Posterior cingulate gyrus (tissue), 11 donors: Measurements from ENCODE around the gene TMEM174.
"Not testable (repeated sequence)": the region's sequence is repeated elsewhere in the genome, so short reads cannot be mapped to it uniquely, and the experiment has no call there.

ENCODE experiments used
- DNase-seq, 10 donors: peaks; one replicate each; pipeline versions ENCODE4 v3.0.0 to v3.0.0-alpha.2; 2020 to 2021; ENCODE audit warnings: mixed read lengths in 3 of 10
- intact Hi-C: fragments of 100-400 bp; cut with DNase I; formaldehyde crosslinking; loops from one replicate; pipeline ENCODE4 v1.15.1; 2023

Gene TMEM174

GRCh38 chr5:73188764-73189531, 16.0 kb downstream of the TMEM174 start:
- intact Hi-C loops = no loop called here
- DNase-seq = no peak

- peak in 1 of 10 donors; percentile 56 for DNase-seq
- intact Hi-C loops = no loop called here
These were observed 16.9 kb downstream of the TMEM174 start for GRCh38 chr5:73189871-73190376.

- intact Hi-C loops = no loop called here
These were observed 19.4 kb downstream of the TMEM174 start for GRCh38 chr5:73192370-73192769.

GRCh38 chr5:73193592-73193991, 20.6 kb downstream of the TMEM174 start:
- DNase-seq = no peak
- intact Hi-C loops = no loop called here

More at GRCh38 chr5:73192370-73192769, 19.4 kb downstream of the TMEM174 start:
- no peak for DNase-seq

GRCh38 chr5:73196201-73196600, 23.2 kb downstream of the TMEM174 start:
- no peak for DNase-seq
- intact Hi-C loops = no loop called here

GRCh38 chr5:73197637-73198257, 24.8 kb downstream of the TMEM174 start:
- intact Hi-C loops = no loop called here
- no peak for DNase-seq

- intact Hi-C loops = no loop called here
- DNase-seq = no peak
These were observed 26.0 kb downstream of the TMEM174 start for GRCh38 chr5:73198833-73199592.

GRCh38 chr5:73199671-73200070, 26.7 kb downstream of the TMEM174 start:
- intact Hi-C loops = no loop called here
- no peak for DNase-seq

- intact Hi-C loops = loop anchor here (1.0 kb wide), 1 partner anchor 119 kb away; no protein-coding TSS in a partner anchor
- peak; percentile 22 to 94 (median 68) for DNase-seq
These were observed 28.8 kb downstream of the TMEM174 start for GRCh38 chr5:73201547-73202513.

- intact Hi-C loops = no loop called here
- no peak for DNase-seq
These were observed 31.3 kb downstream of the TMEM174 start for GRCh38 chr5:73204332-73204731.

- intact Hi-C loops = no loop called here
- DNase-seq = no peak
These were observed 31.7 kb downstream of the TMEM174 start for GRCh38 chr5:73204733-73205132.

- intact Hi-C loops = no loop called here
- DNase-seq = no peak
These were observed 32.3 kb downstream of the TMEM174 start for GRCh38 chr5:73205305-73205704.

GRCh38 chr5:73207239-73207638, 34.2 kb downstream of the TMEM174 start:
- not testable (repeated sequence) for DNase-seq

GRCh38 chr5:73209075-73209474, 36.1 kb downstream of the TMEM174 start:
- intact Hi-C loops, DNase-seq: not testable (repeated sequence)

More at GRCh38 chr5:73207239-73207638, 34.2 kb downstream of the TMEM174 start:
- intact Hi-C loops = not testable (repeated sequence)

GRCh38 chr5:73212693-73213092, 39.7 kb downstream of the TMEM174 start:
- DNase-seq, intact Hi-C loops: not testable (repeated sequence)

- intact Hi-C loops = no loop called here
- DNase-seq = no peak
These were observed 40.6 kb downstream of the TMEM174 start for GRCh38 chr5:73213566-73213998.

- intact Hi-C loops = no loop called here
- no peak for DNase-seq
These were observed 41.3 kb downstream of the TMEM174 start for GRCh38 chr5:73214306-73214705.

GRCh38 chr5:73214996-73215395, 42.0 kb downstream of the TMEM174 start:
- intact Hi-C loops = loop anchor here (5.0 kb wide), 2 partner anchors 237 to 258 kb away; partner anchors contain the start of gene FCHO2

GRCh38 chr5:73215531-73215890, 42.5 kb downstream of the TMEM174 start:
- intact Hi-C loops = loop anchor here (5.0 kb wide), 2 partner anchors 237 to 258 kb away; partner anchors contain the start of gene FCHO2
- no peak for DNase-seq

More at GRCh38 chr5:73214996-73215395, 42.0 kb downstream of the TMEM174 start:
- DNase-seq = no peak
